Skeletal muscle satellite cell (primary cell): ENCODE measurements around the gene CFAP45.

Source experiments
- H3K27me3 ChIP-seq: 2 replicates; pipeline ENCODE4 v1.7.0; 2013; ENCODE audit warnings: low read length; ENCODE audit not compliant: control insufficient read depth, insufficient read depth
- H3K36me3 ChIP-seq: 2 replicates; pipeline ENCODE4 v1.7.0; 2013; ENCODE audit warnings: mild to moderate bottlenecking, control low read depth, low read length; ENCODE audit not compliant: insufficient read depth
- H3K4me1 ChIP-seq: 2 replicates; pipeline ENCODE4 v1.7.0; 2013; ENCODE audit warnings: low read length; ENCODE audit not compliant: control insufficient read depth, insufficient read depth
- H3K4me2 ChIP-seq: 2 replicates; pipeline ENCODE4 v1.7.0; 2013; ENCODE audit warnings: mild to moderate bottlenecking, low read length
- H3K4me3 ChIP-seq: 2 replicates; pipeline ENCODE4 v1.7.0; 2013; ENCODE audit warnings: low read length
- H3K9ac ChIP-seq: 2 replicates; pipeline ENCODE4 v1.7.0; 2013; ENCODE audit warnings: mild to moderate bottlenecking, low read depth, low read length, moderate library complexity
- H3K9me3 ChIP-seq: replicated peaks from 2 replicates; pipeline ENCODE4 v1.7.0; 2013; ENCODE audit warnings: mild to moderate bottlenecking, control low read depth, low read length

The CFAP45 gene

DNA sequence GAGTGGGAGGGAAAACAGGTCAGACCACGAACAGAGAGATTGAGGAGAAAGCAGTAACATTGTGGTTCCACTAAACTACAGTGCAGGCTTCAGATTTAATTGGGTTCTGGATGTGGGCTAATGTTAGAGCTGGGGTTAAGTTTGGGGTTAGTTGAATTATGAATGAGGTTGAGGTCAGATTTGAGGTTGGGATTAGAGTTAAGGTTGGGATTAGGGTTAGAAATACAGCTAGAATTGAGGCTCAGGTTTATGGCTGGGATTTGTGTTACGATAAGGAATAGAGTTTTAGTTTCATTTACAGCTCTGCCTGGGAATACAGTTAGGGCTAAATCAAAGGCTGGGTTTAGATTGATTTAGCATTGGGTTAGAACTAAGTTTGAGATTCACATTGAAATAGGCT, 35.7 kb downstream of the CFAP45 start:
- no peak overlapping the region for H3K9ac ChIP-seq
- H3K4me1 ChIP-seq = peaks cover 11% of the 10 kb centered on the region
- H3K4me2 ChIP-seq = no peak overlapping the region
- no peaks in the 10 kb centered on the region for H3K9me3 ChIP-seq
- H3K27me3 ChIP-seq = no peaks in the 10 kb centered on the region
- H3K4me3 ChIP-seq = no peak overlapping the region
- H3K36me3 ChIP-seq = no peaks in the 10 kb centered on the region

DNA sequence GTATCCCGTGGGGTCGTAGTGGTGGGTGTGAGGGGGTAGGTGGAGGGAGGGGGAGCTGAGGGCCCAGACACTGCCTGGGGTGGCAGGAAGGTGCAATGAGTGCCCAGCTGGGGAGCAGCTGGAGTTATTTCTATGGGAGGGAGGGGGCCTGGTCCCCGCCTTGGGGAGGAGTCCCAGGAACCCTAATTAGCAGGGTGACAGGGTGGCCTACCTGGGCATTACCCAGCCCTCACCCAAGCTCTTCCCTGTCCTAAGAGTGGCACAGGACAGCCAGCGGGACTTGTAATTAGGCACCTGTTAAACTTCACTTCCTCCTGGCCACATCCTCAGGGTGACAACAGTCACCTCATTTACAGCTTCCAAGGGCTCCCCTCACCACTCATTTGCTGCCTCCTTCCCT, 37.4 kb downstream of the CFAP45 start, which contains the start of gene VSIG8:
Gene VSIG8 (minus strand): TSS at position 101 of the 400 bp plus-strand sequence. CDS start 136 bp downstream, outside the sequence.
- peaks cover 2% of the 10 kb centered on the region for H3K4me1 ChIP-seq
- H3K27me3 ChIP-seq = no peaks in the 10 kb centered on the region
- H3K4me3 ChIP-seq = no peak within 1 kb of the TSS
- no peak within 1 kb of the TSS for H3K4me2 ChIP-seq
- H3K9ac ChIP-seq = no peak within 1 kb of the TSS
- H3K36me3 ChIP-seq = no peaks in the 10 kb centered on the region
- H3K9me3 ChIP-seq = no peaks in the 10 kb centered on the region

DNA sequence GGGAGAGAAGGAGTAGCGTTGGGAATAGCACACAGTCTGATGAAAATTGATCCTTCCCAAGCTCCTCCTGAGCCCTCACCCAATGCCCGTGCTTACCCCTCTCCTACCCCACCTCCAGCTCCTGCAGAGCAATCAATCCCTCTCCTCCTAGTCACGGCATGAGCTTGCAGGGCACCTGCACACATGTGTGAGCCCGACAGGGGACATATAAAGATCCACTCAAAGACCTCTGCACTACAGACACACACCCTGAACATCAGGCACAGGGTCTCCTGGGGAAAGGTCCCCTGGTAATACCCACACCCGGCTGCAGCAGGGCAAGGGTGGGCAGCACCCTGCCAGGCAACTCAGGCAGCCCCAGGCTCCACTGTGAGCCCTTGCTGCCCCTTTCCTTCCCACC, 37.9 kb downstream of the CFAP45 start:
- no peak overlapping the region for H3K4me3 ChIP-seq
- no peaks in the 10 kb centered on the region for H3K27me3 ChIP-seq
- H3K9ac ChIP-seq = no peak overlapping the region
- H3K4me2 ChIP-seq = no peak overlapping the region
- H3K9me3 ChIP-seq = no peaks in the 10 kb centered on the region
- H3K4me1 ChIP-seq = no peaks in the 10 kb centered on the region
- H3K36me3 ChIP-seq = no peaks in the 10 kb centered on the region

DNA sequence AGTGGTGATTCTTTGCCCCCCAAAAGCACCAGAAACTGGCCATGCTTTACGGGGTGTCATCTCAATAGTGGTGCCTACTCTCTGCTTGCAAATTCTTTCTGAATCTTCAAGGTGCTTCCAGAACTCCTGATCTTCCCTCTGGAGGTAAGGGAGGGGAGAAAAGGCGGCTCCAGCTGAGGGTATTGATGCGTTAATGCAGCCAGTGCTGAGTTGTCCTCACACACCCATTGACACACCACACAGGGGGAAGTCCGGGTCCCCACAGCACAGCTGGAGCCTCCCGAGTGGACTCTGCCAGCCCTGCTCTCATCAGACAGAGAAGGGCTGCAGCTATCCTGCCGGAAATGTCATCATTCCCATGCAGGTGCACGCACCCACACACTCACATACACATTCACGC, 38.7 kb downstream of the CFAP45 start:
- Histone ChIP-seq H3K4me2 (no peak overlapping the region), H3K9me3 (no peaks in the 10 kb centered on the region), H3K27me3 (no peaks in the 10 kb centered on the region), H3K4me3 (no peak overlapping the region), H3K36me3 (no peaks in the 10 kb centered on the region), H3K4me1 (peaks cover 3% of the 10 kb centered on the region), H3K9ac (no peak overlapping the region)

DNA sequence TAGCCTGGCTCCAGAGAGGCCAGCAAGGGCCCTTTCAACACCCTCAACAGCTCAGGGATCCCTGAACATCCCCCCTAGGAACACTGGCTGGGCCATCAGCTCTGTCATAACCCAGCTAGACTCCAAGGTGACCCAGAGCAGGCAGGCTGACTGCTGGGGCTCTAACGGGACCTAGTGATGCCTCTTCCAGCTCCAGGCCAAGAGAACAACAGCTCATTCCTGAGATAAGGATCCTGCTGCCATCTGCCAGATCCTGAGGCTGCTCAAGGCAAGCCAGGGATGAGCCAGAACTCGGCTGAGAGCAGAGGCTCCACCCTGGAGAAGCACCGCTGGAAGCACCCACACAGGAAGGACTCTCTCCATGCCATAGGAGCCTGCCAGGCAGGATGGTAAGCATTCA, 39.5 kb downstream of the CFAP45 start:
- Histone ChIP-seq H3K9ac (no peak overlapping the region), H3K36me3 (no peaks in the 10 kb centered on the region), H3K27me3 (no peaks in the 10 kb centered on the region), H3K4me2 (no peak overlapping the region), H3K4me3 (no peak overlapping the region), H3K4me1 (peaks cover 5% of the 10 kb centered on the region), H3K9me3 (no peaks in the 10 kb centered on the region)

DNA sequence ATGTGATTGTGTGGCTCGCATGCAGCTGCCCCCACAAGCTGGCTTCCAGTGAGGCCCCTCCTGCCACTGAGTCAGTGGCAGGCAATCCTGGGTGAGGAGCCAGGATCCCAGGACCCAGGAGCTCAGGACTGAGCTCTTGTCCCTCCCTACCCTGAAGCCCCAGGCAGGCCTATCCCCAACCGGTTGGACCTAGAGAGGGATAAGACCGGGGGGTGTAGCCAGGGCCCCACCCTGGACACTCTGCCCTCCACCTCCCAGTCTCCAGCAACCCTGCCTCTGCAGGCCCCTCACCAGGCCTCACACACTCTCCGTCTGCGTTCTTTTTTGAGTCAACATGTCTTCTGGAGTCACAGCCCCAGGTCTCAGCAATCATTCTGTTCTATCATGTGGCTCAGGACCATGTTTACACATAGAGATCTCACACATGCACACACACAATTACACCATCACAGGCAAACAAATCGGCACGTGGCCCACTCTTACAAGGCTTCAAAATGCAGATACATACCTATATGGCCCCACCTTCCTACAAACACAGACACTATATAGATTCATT, 40.1 kb downstream of the CFAP45 start:
- no peak overlapping the region for H3K9ac ChIP-seq
- no peak overlapping the region for H3K4me2 ChIP-seq
- H3K36me3 ChIP-seq = no peaks in the 10 kb centered on the region
- no peaks in the 10 kb centered on the region for H3K27me3 ChIP-seq
- H3K4me1 ChIP-seq = peaks cover 11% of the 10 kb centered on the region
- no peak overlapping the region for H3K4me3 ChIP-seq
- no peaks in the 10 kb centered on the region for H3K9me3 ChIP-seq

DNA sequence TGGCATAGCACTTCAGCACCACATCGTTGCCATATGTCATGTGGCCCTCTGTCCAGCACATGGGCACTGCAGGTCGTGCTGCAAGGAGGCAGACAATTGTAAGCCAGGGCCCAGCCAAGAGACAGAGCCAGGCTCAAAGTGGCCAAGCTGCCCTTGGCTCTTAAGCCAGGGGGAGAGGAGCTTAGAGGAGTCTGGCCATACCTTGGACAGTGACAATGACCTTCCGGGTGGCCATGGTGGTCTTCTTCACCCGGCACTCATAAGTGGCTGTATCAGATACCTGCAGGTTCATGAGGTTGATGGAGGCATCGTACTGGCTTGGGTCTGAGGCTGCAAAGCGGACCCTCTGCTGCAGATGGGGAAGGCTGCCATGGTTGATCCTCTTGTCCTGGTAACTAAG, 42.1 kb downstream of the CFAP45 start:
- Histone ChIP-seq H3K4me3 (no peak overlapping the region), H3K27me3 (no peaks in the 10 kb centered on the region), H3K4me2 (no peak overlapping the region), H3K4me1 (peaks cover 26% of the 10 kb centered on the region), H3K9ac (no peak overlapping the region), H3K9me3 (no peaks in the 10 kb centered on the region), H3K36me3 (no peaks in the 10 kb centered on the region)

DNA sequence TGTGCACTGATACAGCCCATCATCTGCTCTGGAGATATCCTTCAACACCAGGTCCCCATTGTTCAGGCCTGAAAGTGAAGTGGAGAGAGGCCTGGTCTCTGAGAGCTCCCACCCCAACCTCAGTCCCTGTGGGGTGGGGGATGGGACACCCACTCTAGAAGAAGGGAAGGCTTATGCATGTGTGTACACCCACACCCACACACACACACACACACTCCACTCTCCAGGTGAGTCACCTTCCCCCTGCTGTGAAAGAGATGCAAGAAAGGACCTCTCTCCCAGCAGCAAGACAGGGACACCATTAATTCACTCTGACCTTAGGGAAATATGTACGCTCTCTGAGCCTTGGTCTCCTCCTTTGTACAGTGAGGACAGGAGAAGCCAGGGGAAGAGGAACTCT, 43.4 kb downstream of the CFAP45 start:
- Histone ChIP-seq H3K36me3 (no peaks in the 10 kb centered on the region), H3K27me3 (no peaks in the 10 kb centered on the region), H3K4me1 (peaks cover 26% of the 10 kb centered on the region), H3K9ac (no peak overlapping the region), H3K4me3 (no peak overlapping the region), H3K4me2 (no peak overlapping the region), H3K9me3 (no peaks in the 10 kb centered on the region)

DNA sequence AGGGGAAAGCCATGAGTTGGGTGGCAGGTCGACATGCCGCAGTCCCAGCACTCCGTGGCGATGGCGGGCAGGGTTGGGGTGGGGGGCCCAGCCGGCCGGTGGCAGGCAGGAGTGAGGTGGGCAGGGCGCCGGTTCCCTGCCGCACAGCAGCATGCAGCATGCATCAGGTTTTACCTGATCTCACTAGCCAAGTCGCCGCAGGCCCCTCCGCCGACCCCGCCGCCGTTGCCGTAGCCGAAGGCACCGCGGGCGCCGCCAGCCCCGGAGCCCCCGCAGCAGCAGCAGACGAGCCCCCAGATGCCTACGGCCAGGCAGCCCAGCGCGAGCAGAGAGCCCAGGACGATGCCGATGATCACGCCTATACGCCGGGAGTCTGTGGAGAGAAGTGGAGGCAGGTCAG, 44.3 kb downstream of the CFAP45 start:
- no peaks in the 10 kb centered on the region for H3K36me3 ChIP-seq
- H3K4me3 ChIP-seq = no peak overlapping the region
- no peaks in the 10 kb centered on the region for H3K9me3 ChIP-seq
- peak overlapping the region; percentile 91 for H3K4me2 ChIP-seq
- peaks cover 26% of the 10 kb centered on the region for H3K4me1 ChIP-seq
- no peak overlapping the region for H3K9ac ChIP-seq
- no peaks in the 10 kb centered on the region for H3K27me3 ChIP-seq

DNA sequence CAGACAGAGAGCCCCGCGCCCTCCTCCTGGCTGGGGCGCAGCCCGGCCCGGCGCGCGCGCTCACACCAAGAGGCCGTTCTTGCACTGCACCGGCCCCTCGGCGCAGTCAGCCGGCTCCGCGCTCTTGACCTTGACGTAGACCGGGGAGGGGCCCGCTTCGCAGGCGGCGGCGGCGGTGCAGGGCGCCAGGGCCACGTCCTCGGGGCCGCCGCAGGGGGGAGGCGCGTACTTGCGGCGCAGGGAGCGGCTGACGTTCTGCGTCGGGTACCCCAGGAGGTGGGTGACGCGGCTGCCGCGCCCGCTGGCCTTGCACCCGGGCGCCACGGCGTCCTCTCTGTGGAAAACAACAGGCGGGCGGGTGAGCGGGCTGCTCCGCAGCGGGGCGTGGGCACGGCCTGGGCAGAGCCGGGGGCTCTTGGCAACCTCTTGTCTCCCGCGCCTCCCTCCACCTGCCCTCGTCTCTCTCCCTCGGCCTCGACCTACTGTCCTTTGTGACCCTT, 45.2 kb downstream of the CFAP45 start:
- H3K4me1 ChIP-seq = peaks cover 35% of the 10 kb centered on the region
- H3K36me3 ChIP-seq = no peaks in the 10 kb centered on the region
- H3K4me3 ChIP-seq = peak overlapping the region; percentile 82
- H3K9me3 ChIP-seq = no peaks in the 10 kb centered on the region
- peak overlapping the region; percentile 91 for H3K4me2 ChIP-seq
- no peaks in the 10 kb centered on the region for H3K27me3 ChIP-seq
- peak overlapping the region; percentile 90 for H3K9ac ChIP-seq

DNA sequence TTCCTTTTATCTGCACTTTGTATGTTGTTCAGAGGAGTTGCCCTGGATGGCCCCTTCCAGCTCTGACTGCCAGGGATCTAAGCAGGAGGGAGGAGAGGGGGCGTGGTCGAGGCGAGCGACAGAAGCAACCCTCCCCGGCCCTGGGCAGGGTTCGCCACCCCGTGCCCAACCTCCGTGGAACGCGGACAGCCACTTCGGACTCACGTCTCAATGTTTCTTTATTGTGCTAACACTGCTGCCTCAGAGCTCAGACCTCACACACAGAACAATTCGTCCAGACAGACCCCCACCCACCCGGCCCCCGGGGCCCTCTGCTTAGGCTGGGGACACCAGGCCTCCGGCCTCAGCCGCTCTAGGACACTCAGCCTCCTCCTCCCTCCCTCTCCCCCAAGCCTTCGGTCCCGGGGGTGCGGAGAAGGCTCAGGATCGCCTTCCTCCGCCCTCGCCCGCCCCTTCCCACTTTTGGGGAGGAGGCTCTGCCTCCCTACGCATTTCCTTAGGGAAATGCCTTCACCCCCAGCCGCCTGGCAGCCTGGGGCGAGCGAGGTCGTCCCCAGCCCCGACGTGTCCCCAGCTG, 45.8 kb downstream of the CFAP45 start:
- peak overlapping the region; percentile 90 for H3K9ac ChIP-seq

More for the DNA sequence above, 45.8 kb downstream of the CFAP45 start:
- Histone ChIP-seq H3K4me2 (peak overlapping the region; percentile 91), H3K36me3 (no peaks in the 10 kb centered on the region), H3K4me1 (peaks cover 40% of the 10 kb centered on the region), H3K4me3 (peak overlapping the region; percentile 82), H3K27me3 (no peaks in the 10 kb centered on the region), H3K9me3 (no peaks in the 10 kb centered on the region)
